Esophagus mucosa (tissue), 1 donor: ENCODE results near the gene TSC22D4. TPM values are rescaled to one million over a fixed set of nuclear protein-coding genes. Genes with fewer than 3 reads are reported as not detected.

Experiments
- ATAC-seq: fragments of 200-7000 bp; cut with Tn5 transposase; one replicate; pipeline ENCODE4 v1.9.1; 2020
- total RNA-seq: library from RNA; stranded (reverse); gene quantifications from one replicate; pipeline ENCODE4 v1.2.4, GENCODE V29; 2023
- donor health status: DM: yes; HTN: yes; CAD: no.

TSC22D4 gene
- total RNA-seq, 1 donor from 2014 or later: 31.1 TPM

DNA sequence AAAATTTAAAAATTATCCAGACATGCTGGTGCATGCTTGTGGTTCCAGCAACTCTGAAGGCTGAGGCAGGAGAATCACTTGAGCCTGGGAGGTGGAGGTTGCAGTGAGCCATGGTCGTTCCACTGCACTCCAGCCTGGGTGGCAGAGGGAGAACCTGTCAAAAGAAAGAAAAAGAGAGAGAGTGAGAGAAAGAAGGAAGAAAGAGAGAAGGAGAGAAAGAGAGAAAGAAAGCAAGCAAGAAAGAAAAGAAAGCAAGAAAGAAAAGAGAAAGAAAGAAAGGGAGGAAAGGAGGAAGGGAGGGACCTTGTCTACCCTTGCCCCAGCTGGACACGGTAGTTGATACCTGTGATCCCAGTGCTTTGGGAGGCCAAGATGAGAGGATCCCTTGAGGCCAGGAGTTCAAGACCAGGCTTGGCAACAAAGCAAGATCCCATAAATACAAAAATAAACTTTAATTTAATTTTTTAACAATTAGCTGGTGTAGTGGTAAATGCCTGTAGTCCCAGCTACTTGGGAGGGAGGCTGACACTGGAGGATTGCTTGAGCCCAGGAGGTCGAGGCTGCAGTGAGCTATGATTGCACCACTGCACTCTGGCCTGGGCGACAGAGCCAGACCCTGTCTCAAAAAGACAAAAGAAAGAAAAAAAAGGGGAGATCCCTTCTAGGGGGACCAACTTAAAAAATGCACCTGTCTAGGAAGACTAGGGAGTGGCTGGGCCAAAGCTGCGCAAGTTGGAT is 13.9 kb upstream of the TSC22D4 start:
- no peak for ATAC-seq

DNA sequence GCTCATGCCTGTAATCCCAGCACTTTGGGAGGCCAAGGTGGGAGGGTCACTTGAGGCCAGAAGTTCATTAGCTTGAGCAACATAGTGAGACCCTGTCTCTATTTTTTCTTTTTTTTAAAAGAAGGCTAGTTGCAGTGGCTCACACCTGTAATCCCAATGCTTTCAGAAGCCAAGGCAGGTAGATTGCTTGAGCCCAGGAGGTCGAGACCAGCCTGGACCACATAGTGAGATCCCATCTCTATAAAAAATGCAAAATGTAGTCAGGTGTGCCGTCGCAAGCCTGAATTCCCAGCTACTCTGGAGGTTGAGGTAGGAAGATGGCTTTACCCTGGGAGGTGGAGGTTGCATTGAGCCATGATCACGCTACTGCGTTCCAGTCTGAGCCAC is 12.2 kb upstream of the TSC22D4 start:
- ATAC-seq: no peak

GRCh38 chr7:100490483-100491191 is 11.6 kb upstream of the TSC22D4 start:
- no peak for ATAC-seq

GRCh38 chr7:100489824-100490223 is 10.8 kb upstream of the TSC22D4 start:
- ATAC-seq: no peak

DNA sequence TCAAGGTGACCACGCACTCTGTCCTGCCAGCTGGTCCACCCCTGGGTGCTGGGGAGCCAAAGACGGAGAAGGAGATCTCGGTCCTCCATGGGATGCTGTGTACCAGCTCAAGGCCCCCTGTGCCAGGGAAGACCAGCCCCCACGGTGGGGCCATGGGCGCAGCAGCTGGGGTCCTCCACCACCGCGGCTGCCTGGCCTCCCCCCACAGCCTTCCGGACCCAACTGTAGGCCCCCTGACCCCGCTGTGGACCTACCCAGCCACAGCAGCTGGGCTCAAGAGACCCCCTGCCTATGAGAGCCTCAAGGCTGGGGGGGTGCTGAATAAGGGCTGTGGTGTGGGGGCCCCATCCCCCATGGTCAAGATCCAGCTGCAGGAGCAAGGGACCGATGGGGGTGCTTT is 10.1 kb upstream of the TSC22D4 start:
- ATAC-seq: no peak

- no peak for ATAC-seq
These were observed 9.5 kb upstream of the TSC22D4 start for GRCh38 chr7:100488333-100489095.

DNA sequence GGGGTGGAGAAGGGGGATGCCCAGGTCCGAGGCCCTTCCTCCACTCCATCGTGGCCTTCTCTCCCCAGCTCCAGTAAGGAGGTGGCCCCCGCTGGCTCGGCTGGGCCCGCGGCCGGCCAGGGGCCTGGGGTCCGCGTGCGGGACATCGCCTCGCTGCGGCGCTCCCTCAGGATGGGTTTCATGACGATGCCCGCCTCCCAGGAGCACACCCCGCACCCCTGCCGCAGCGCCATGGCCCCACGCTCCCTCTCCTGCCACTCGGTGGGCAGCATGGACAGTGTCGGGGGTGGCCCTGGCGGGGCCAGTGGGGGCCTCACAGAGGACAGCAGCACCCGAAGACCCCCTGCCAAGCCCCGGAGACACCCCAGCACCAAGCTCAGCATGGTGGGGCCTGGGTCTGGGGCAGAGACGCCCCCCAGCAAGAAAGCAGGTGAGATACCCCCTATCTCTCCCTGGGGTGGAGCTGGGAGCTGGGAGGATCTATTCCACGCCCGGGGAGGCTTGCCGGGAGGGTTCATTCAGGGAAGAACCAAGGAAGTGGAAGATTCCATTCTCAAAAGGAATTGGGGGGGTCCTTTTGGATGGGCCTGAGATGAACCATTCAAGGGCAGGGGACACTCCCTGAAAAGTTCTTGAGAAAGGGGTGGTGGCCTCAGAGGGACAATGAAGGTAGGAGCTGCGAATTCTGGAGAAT is 7.9 kb upstream of the TSC22D4 start:
- ATAC-seq: no peak

- ATAC-seq: no peak
These were observed 7.2 kb upstream of the TSC22D4 start for GRCh38 chr7:100486111-100486636.

DNA sequence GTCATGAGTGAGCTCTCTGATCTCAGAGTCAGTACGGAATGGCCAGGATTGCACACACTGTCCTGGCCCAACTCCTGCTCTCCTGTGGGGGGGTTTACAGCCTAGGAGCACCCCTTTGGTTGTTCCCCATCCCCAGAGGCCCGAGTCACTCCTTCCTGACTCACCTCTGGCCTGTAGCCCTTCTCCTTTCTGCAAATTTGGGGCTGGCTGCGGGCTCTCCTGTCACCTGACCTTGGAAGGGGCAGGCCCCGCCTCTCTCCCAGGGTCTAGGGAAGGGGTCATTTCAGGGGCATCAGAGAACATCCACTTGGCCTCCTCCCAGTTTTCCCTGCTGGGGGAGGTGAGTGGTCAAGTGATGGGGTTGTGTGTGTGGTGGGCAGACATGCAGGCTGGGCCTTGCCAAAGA is 6.5 kb upstream of the TSC22D4 start:
- ATAC-seq: no peak

GRCh38 chr7:100484673-100485045 is 5.6 kb upstream of the TSC22D4 start:
- ATAC-seq: no peak

GRCh38 chr7:100483722-100484672 is 5.0 kb upstream of the TSC22D4 start, which contains the start of gene NYAP1:
NYAP1 (plus strand) TSS chr7:100483927; CDS start chr7:100485312, 1,385 bp downstream.
- ATAC-seq: peak; percentile 31

DNA sequence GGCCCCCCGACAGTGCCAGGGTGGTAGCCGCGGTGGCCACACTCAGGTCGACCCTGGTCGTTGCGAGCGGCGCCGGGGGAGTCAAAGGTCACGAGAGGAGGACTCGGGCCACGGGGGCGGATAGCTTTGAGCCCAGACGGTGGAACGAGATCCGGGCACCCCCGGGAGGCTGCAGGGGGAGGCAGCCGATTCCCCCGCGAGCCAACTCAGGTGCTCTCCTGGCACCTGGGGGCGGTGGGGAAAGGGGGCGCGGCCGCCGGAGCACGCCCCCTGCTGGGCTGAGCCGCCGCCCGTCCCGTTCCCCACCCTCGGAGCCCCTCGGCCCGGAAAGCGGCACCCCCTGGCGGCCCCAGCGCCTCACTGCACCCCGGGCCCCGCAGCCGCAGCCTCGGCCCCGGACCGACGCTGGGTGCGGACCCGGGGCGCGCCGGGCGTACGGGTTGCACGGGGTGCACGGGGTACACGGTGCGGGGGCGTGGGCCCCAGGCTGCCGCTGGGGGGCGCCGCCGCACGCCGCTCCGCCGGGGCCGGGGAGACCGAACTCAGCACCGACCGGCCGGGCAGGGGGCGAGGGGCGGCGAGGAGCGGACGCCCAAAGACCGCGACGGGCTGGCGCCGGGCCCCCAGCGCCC is 4.2 kb upstream of the TSC22D4 start:
- peak; percentile 75 for ATAC-seq

GRCh38 chr7:100482728-100483089 is 3.7 kb upstream of the TSC22D4 start:
- ATAC-seq: no peak

GRCh38 chr7:100481466-100481865 is 2.5 kb upstream of the TSC22D4 start:
- ATAC-seq: no peak

DNA sequence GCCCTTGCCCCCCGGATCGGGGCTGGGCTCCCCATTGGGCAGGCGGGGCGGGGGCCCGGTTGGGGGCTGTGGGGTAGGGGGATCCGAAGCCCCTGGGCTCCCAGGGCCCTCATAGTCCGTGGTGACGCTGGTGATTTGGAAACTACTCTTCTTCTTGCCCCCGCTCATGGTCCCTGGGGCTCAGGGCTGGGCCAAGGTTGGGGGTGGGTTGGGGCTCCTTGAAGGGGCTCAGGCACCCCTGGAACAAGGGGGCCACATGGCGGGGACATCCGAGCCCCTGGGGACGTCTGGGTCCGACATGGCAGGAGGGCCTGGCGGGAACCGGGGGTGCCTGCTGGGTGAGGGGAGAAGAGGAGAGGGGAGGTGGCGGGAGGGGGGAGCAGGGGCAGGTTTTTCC is 1.1 kb downstream of the TSC22D4 start:
- peak; percentile 3 for ATAC-seq

DNA sequence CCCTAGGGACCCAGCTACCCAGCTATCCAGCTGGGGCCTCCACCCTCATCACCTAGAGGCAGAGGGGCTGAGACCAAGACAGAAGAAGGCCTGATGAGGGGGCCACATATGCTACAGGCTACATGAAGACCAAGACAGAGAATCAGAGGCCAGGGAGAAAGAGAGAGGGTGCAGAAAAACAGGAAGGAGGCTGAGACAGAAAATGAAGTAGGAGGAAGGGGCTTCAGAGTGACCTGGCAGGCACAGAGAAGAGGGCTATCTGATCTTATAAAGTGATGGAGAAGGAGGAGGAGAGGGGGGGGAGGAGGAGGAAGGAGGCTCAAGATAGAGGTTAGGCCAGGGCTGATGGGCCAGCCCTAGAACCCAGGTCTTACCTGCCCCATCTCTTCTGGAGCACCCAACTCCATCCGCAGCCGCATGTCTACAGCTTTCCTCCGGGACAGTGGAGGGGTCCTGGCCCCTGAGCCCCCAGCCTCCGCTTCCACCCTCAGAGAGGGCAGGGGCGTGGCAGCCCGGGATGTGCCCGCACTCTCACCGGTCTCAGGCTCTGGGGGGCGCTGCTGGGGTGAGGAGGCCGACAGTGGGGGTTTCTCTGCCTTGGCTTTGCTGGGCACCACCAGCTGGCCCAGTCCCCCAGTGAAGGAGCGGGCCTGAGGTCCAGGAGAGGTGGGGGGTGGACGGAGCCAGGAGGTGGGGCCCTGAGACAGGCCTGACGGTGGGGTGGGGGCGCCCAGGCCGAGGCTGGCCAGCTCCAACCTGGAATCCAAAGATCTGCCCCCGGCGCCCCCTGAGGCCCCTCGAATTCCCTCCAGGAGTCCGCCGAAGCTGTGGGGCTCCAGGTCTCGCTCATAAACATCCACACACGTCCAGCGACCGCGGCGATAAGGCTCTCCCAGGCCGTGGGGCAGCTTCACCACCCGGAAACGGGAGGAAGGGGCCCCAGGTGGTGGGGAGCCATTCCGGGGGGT is 1.8 kb downstream of the TSC22D4 start:
- no peak for ATAC-seq

DNA sequence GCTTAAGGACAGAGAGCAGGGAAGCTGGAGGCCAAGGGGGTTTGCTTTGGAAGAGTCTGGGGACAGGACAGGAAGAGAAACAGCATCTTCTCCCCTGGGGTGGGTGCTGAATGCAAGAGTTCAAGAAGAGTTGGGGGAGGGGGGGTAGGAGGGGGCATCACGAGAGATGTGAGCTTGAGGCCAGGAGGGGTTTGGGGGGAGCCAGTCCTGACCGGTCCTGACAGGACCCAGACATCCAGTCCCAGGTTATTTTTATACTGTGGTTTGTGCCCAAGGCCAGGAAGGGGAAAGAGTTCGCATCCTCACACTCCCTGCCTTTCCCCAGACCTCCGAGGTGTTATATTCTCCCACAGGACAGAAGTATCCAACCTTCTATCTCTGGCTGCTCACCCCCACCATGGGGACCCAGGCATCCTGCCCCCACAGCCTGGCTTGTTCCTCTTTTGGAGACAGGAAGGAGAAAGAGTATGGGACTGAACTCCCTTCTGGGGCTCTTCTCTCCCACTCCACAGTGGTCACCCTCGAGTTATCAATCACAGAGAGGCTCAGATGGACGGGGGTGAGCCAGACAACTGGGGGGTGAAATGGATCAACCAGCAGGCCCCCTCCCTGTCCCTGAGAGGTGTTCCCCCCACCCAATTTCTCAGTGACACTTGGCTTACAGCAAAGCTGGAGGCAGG is 2.8 kb downstream of the TSC22D4 start:
- no peak for ATAC-seq

GRCh38 chr7:100475549-100475948 is 3.5 kb downstream of the TSC22D4 start:
- ATAC-seq: no peak

DNA sequence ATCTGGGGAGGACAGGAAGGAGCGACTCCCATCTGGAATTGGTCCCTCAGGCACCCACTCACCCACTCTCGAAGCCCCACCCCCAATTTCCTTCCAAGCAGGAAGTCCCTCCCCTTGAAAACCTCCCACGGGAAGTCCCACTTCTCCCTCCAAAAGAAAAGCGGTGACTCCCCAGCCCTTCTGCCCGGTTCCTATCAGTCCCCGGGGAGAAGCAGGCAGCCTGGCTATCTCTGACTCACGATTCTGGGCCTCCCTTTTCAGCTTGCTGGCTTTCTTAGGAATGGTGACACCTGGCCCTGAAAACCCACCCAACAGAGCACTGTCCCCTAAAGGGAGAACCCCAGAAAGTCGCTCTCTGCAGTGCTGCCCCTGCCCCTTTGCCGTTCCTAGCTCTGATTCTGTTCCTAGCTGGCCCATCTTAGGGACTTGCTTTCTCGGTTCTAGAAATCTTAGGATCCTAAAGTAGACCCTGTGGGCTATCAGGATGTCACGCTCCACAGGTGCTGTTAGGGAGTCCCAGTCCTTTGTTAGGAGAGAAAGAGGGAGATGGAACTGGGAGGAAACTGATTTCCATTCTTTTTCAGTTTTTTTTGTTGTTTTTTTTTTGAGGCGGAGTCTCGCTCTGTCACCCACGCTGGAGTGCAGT is 6.0 kb downstream of the TSC22D4 start:
- ATAC-seq: no peak
